ENCODE data around the gene ARMC3. TPM values are rescaled to one million over a fixed set of nuclear protein-coding genes. Genes with fewer than 3 reads are reported as not detected.

The ARMC3 gene
- total RNA-seq, 1 donor from 2014 or later = not detected

- Histone ChIP-seq H3K9me3 (replicated peaks) (no peaks in the 10 kb centered on the region), H3K27ac (replicated peaks) (no peak overlapping the region), H3K27me3 (ENCODE audit: low read depth) (peaks cover 71% of the 10 kb centered on the region), H3K4me3 (no peak overlapping the region), H3K36me3 (no peaks in the 10 kb centered on the region), H3K4me1 (no peaks in the 10 kb centered on the region)
- intact Hi-C loops (cut with micrococcal nuclease) = no loop called here
- no peak for TF ChIP-seq CTCF (IDR thresholded peaks at IDR 0.05; ENCODE audit: borderline replicate concordance)
- no peak for DNase-seq
Measured at GRCh38 chr10:23005150-23005549, 77.3 kb downstream of the ARMC3 start.

GRCh38 chr10:23013581-23014335 lies 85.9 kb downstream of the ARMC3 start:
- intact Hi-C loops (cut with micrococcal nuclease) = no loop called here
- no peak for TF ChIP-seq CTCF (IDR thresholded peaks at IDR 0.05; ENCODE audit: borderline replicate concordance)

GRCh38 chr10:23015021-23015707 lies 87.3 kb downstream of the ARMC3 start:
- intact Hi-C loops (cut with micrococcal nuclease) = no loop called here
- Histone ChIP-seq H3K27me3 (ENCODE audit: low read depth) (peaks cover 4% of the 10 kb centered on the region), H3K27ac (replicated peaks) (no peak overlapping the region), H3K9me3 (replicated peaks) (no peaks in the 10 kb centered on the region), H3K4me3 (no peak overlapping the region), H3K36me3 (no peaks in the 10 kb centered on the region), H3K4me1 (no peaks in the 10 kb centered on the region)
- no peak for TF ChIP-seq CTCF (IDR thresholded peaks at IDR 0.05; ENCODE audit: borderline replicate concordance)
- DNase-seq = no peak

More at GRCh38 chr10:23013581-23014335, 85.9 kb downstream of the ARMC3 start:
- Histone ChIP-seq H3K27ac (replicated peaks) (no peak overlapping the region), H3K4me3 (no peak overlapping the region), H3K4me1 (no peaks in the 10 kb centered on the region), H3K9me3 (replicated peaks) (no peaks in the 10 kb centered on the region), H3K36me3 (no peaks in the 10 kb centered on the region), H3K27me3 (ENCODE audit: low read depth) (peaks cover 13% of the 10 kb centered on the region)
- DNase-seq = no peak

- Histone ChIP-seq H3K4me3 (no peak overlapping the region), H3K36me3 (no peaks in the 10 kb centered on the region)
Measured at GRCh38 chr10:23016636-23017035, 88.8 kb downstream of the ARMC3 start.

GRCh38 chr10:23019633-23020032 lies 91.8 kb downstream of the ARMC3 start:
- Histone ChIP-seq H3K4me3 (no peak overlapping the region), H3K4me1 (no peaks in the 10 kb centered on the region), H3K27me3 (ENCODE audit: low read depth) (peaks cover 18% of the 10 kb centered on the region), H3K36me3 (no peaks in the 10 kb centered on the region), H3K9me3 (replicated peaks) (peaks cover 25% of the 10 kb centered on the region), H3K27ac (replicated peaks) (no peak overlapping the region)
- TF ChIP-seq CTCF (IDR thresholded peaks at IDR 0.05; ENCODE audit: borderline replicate concordance) = no peak
- DNase-seq = no peak
- intact Hi-C loops (cut with micrococcal nuclease) = no loop called here

More at GRCh38 chr10:23016636-23017035, 88.8 kb downstream of the ARMC3 start:
- peaks cover 4% of the 10 kb centered on the region for H3K27me3 ChIP-seq (ENCODE audit: low read depth)
- no peak for TF ChIP-seq CTCF (IDR thresholded peaks at IDR 0.05; ENCODE audit: borderline replicate concordance)
- no peak for DNase-seq
- no peaks in the 10 kb centered on the region for H3K4me1 ChIP-seq
- intact Hi-C loops (cut with micrococcal nuclease) = no loop called here
- H3K9me3 ChIP-seq (replicated peaks) = peaks cover 8% of the 10 kb centered on the region
- no peak overlapping the region for H3K27ac ChIP-seq (replicated peaks)

Measured in left ventricle myocardium inferior (tissue), 1 donor.